HepG2 (cell line): ENCODE measurements around the gene RBM18. TPM values are rescaled to one million over a fixed set of nuclear protein-coding genes. Genes with fewer than 3 reads are reported as not detected.

ENCODE experiments used
- BRCA1 ChIP-seq: sonication (generic); formaldehyde crosslinking; IDR thresholded peaks from 2 replicates; pipeline ENCODE4 v1.4.0; 2020; ENCODE audit warnings: missing genetic modification reagents
- CBX2 ChIP-seq, 2 experiments: fragments of 200-600 bp in 1 of 2; sonication (generic); formaldehyde crosslinking in 1 of 2; IDR thresholded peaks; 2 replicates each; pipeline versions ENCODE4 v1.7.0 to v1.8.1; 2018 to 2022; ENCODE audit warnings: low read depth in 2 of 2, low read length in 1 of 2, mild to moderate bottlenecking in 1 of 2, missing genetic modification reagents in 1 of 2
- ETV5 ChIP-seq: IDR thresholded peaks from 2 replicates; pipeline ENCODE4 v1.6.1; 2018; ENCODE audit warnings: missing biosample characterization, missing genetic modification reagents, inconsistent platforms, borderline replicate concordance
- GATAD2A ChIP-seq: IDR thresholded peaks from 2 replicates; pipeline ENCODE4 v1.6.1; 2016
- HOXA3 ChIP-seq: sonication (generic); formaldehyde crosslinking; IDR thresholded peaks from 2 replicates; pipeline ENCODE4 v1.5.0; 2020; ENCODE audit warnings: missing genetic modification reagents
- MAFF ChIP-seq: IDR thresholded peaks from 2 replicates; pipeline ENCODE4 v1.6.1; 2011; ENCODE audit warnings: low read depth, low read length, improper control_type of control experiment
- NAIF1 ChIP-seq: sonication (generic); formaldehyde crosslinking; IDR thresholded peaks from 2 replicates; pipeline ENCODE4 v1.5.0; 2020; ENCODE audit warnings: mild to moderate bottlenecking, missing genetic modification reagents, borderline replicate concordance
- POLR2AphosphoS5 ChIP-seq: IDR thresholded peaks from 2 replicates; pipeline ENCODE4 v1.6.1; 2012; ENCODE audit warnings: low read depth, low read length
- RCOR2 ChIP-seq: IDR thresholded peaks from 2 replicates; pipeline ENCODE4 v1.6.1; 2016; ENCODE audit warnings: missing biosample characterization, missing genetic modification reagents
- TCF7 ChIP-seq: sonication (generic); IDR thresholded peaks from 2 replicates; pipeline ENCODE4 v1.6.1; 2016; ENCODE audit warnings: antibody characterized with exemption, low read depth
- ZBTB8A ChIP-seq: sonication (generic); formaldehyde crosslinking; IDR thresholded peaks from 2 replicates; pipeline ENCODE4 v1.4.0; 2020; ENCODE audit warnings: mild to moderate bottlenecking, low read depth, missing genetic modification reagents, borderline replicate concordance
- ZNF143 ChIP-seq: sonication (generic); formaldehyde crosslinking; IDR thresholded peaks from 2 replicates; pipeline ENCODE4 v1.4.0; 2020; ENCODE audit warnings: missing genetic modification reagents
- polyA plus RNA-seq, 8 experiments: library from polyadenylated mRNA; depleted of rRNA in 3 of 8; stranded (reverse) in 7 of 8; unstranded in 1 of 8; fragments of >200 nt; fragmentation: Illumina TruSeq in 4 of 8; extraction: Trizol in 4 of 8; gene quantifications; 2 replicates each; pipeline versions ENCODE4 v1.2.1 to v1.2.3, GENCODE V29; 2011 to 2016; ENCODE audit warnings: low read depth in 4 of 8, missing spikeins in 1 of 8, mixed read lengths in 1 of 8; ENCODE audit not compliant: insufficient read depth in 1 of 8
- total RNA-seq, 5 experiments: library from RNA; depleted of rRNA; stranded (reverse); fragments of >200 nt; fragmentation: Illumina TruSeq; extraction: Trizol; gene quantifications; 2 replicates each; pipeline ENCODE4 v1.2.3, GENCODE V29; 2016; ENCODE audit warnings: low read depth in 1 of 5
- TF ChIP-seq, protein P1 (sequence below): sonication (generic); formaldehyde crosslinking; IDR thresholded peaks from 2 replicates; pipeline ENCODE4 v1.5.0; 2020; ENCODE audit warnings: missing genetic modification reagents, mild to moderate bottlenecking, borderline replicate concordance
- TF ChIP-seq, protein P2 (sequence below): IDR thresholded peaks from 2 replicates; pipeline ENCODE4 v1.6.1; 2012; ENCODE audit warnings: inconsistent platforms
- TF ChIP-seq, protein P3 (sequence below): IDR thresholded peaks from 2 replicates; pipeline ENCODE4 v1.4.0; 2020; ENCODE audit warnings: mild to moderate bottlenecking, missing genetic modification reagents
- TF ChIP-seq, protein P4 (sequence below): IDR thresholded peaks from 2 replicates; pipeline ENCODE4 v1.6.1; 2016; ENCODE audit warnings: mild to moderate bottlenecking, missing biosample characterization, missing genetic modification reagents

Gene RBM18
- total and polyA plus RNA-seq, 2 of the 13 experiments (the other 11 are each of a cell fraction or from before 2014, with no cell fraction given), result 12.6 to 16.6 TPM

DNA sequence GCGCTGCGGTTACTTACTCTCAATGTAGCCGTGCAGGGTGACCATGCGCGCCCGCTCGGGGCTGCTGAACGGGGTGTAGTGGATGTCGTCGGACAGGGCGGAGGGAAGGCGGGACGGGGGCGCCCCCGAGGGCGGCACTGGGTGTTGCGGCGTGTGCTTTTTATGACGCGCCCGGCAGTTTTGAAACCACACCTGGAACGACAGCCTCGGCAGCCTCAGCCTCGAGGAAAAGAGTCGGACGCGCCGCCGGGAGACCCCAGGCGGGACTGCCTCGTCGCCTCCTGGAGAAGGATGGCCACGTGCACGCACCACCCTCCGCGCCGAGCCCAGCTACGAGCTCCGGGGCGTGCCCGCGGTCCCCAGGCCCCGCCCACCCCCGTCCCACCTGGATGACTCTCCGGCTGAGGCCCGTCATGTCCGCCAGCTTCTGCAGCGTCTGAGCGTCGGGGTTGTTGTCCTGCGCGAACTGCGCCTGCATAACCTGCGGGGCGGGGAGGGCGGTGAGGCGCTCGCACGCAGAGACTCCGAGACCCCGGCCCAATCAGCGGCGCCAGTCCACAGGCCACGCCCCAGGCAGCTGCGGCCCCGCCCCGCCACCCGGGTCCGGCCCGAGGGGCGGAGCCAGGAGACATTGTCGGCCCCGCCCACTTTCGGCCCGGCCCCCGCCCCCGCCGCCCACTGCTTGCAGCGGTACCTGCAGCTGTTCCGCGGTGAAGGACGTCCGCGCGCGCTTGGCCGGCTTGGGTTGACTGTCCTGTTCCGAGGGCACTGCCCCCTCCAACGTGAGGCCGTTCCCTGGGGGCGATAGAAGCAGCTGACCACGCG is 50.8 kb downstream of the RBM18 start (continued):
- TF ChIP-seq RCOR2 (no peak), ZNF143 (CRISPR knock-in tag) (no peak), ZBTB8A (CRISPR knock-in tag) (no peak), HOXA3 (peak; percentile 75), CBX2 (IDR thresholded peaks at IDR 0.05; ENCODE audit: low read depth, low read length) (no peak), CBX2 (CRISPR knock-in tag; IDR thresholded peaks at IDR 0.05; ENCODE audit: low read depth) (no peak), ETV5 (CRISPR knock-in tag) (0 out of 2 replicates have a peak, but pooled peaks have one; percentile 18), GATAD2A (CRISPR knock-in tag) (no peak), TCF7 (no peak), NAIF1 (0 out of 2 replicates have a peak, but pooled peaks have one; percentile 31), MAFF (no peak), BRCA1 (CRISPR knock-in tag) (no peak), POLR2AphosphoS5 (no peak)
- TF ChIP-seq, protein P1, sequence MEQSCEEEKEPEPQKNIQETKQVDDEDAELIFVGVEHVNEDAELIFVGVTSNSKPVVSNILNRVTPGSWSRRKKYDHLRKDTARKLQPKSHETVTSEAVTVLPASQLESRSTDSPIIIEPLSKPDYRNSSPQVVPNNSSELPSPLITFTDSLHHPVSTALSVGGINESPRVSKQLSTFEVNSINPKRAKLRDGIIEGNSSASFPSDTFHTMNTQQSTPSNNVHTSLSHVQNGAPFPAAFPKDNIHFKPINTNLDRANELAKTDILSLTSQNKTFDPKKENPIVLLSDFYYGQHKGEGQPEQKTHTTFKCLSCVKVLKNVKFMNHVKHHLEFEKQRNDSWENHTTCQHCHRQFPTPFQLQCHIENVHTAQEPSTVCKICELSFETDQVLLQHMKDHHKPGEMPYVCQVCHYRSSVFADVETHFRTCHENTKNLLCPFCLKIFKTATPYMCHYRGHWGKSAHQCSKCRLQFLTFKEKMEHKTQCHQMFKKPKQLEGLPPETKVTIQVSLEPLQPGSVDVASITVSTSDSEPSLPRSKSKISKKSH (CRISPR knock-in tag), result peak; percentile 29; the same call in 1 of the 2 replicates
- TF ChIP-seq, protein P2, sequence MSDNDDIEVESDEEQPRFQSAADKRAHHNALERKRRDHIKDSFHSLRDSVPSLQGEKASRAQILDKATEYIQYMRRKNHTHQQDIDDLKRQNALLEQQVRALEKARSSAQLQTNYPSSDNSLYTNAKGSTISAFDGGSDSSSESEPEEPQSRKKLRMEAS, result peak; percentile 96
- TF ChIP-seq, protein P3, sequence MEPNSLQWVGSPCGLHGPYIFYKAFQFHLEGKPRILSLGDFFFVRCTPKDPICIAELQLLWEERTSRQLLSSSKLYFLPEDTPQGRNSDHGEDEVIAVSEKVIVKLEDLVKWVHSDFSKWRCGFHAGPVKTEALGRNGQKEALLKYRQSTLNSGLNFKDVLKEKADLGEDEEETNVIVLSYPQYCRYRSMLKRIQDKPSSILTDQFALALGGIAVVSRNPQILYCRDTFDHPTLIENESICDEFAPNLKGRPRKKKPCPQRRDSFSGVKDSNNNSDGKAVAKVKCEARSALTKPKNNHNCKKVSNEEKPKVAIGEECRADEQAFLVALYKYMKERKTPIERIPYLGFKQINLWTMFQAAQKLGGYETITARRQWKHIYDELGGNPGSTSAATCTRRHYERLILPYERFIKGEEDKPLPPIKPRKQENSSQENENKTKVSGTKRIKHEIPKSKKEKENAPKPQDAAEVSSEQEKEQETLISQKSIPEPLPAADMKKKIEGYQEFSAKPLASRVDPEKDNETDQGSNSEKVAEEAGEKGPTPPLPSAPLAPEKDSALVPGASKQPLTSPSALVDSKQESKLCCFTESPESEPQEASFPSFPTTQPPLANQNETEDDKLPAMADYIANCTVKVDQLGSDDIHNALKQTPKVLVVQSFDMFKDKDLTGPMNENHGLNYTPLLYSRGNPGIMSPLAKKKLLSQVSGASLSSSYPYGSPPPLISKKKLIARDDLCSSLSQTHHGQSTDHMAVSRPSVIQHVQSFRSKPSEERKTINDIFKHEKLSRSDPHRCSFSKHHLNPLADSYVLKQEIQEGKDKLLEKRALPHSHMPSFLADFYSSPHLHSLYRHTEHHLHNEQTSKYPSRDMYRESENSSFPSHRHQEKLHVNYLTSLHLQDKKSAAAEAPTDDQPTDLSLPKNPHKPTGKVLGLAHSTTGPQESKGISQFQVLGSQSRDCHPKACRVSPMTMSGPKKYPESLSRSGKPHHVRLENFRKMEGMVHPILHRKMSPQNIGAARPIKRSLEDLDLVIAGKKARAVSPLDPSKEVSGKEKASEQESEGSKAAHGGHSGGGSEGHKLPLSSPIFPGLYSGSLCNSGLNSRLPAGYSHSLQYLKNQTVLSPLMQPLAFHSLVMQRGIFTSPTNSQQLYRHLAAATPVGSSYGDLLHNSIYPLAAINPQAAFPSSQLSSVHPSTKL (CRISPR knock-in tag), result peak; percentile 32; the same call in 1 of the 2 replicates
- TF ChIP-seq, protein P4, sequence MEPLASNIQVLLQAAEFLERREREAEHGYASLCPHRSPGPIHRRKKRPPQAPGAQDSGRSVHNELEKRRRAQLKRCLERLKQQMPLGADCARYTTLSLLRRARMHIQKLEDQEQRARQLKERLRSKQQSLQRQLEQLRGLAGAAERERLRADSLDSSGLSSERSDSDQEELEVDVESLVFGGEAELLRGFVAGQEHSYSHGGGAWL (CRISPR knock-in tag), result peak; percentile 87
